Osteoblast (primary cell): ENCODE data around the gene ATRNL1. TPM values are rescaled to one million over a fixed set of nuclear protein-coding genes. Genes with fewer than 3 reads are reported as not detected.

Experiments
- DNase-seq: peaks from one replicate; pipeline ENCODE4 v3.0.0; 2011; ENCODE audit warnings: low spot score, mixed read lengths; ENCODE audit not compliant: insufficient read length; ENCODE audit errors: missing footprints
- H2AFZ ChIP-seq: 2 replicates; pipeline ENCODE4 v1.6.0; 2011; ENCODE audit warnings: mild to moderate bottlenecking, low read length
- H3K27ac ChIP-seq: 2 replicates; pipeline ENCODE4 v1.5.1; 2011; ENCODE audit warnings: mild to moderate bottlenecking, low read depth, low read length, moderate library complexity
- H3K27me3 ChIP-seq: 2 replicates; pipeline ENCODE4 v1.6.0; 2012; ENCODE audit warnings: mild to moderate bottlenecking, control low read depth, inconsistent platforms, low read length, moderate library complexity; ENCODE audit not compliant: insufficient read depth
- H3K36me3 ChIP-seq: 2 replicates; pipeline ENCODE4 v1.5.1; 2011; ENCODE audit warnings: mild to moderate bottlenecking, low read length, control low read depth, moderate library complexity; ENCODE audit not compliant: insufficient read depth
- H3K4me1 ChIP-seq: 2 replicates; pipeline ENCODE4 v1.5.1; 2011; ENCODE audit warnings: mild to moderate bottlenecking, low read length, control low read depth, moderate library complexity; ENCODE audit not compliant: insufficient read depth
- H3K4me2 ChIP-seq: 2 replicates; pipeline ENCODE4 v1.6.0; 2011; ENCODE audit warnings: mild to moderate bottlenecking, low read length; ENCODE audit not compliant: insufficient read depth
- H3K4me3 ChIP-seq: fragments of 200-600 bp; sonication (generic); 3 replicates; pipeline ENCODE4 v1.5.1; 2012; ENCODE audit warnings: mild to moderate bottlenecking, low read length, inconsistent platforms; ENCODE audit not compliant: insufficient read depth
- H3K79me2 ChIP-seq: 2 replicates; pipeline ENCODE4 v1.6.0; 2012; ENCODE audit warnings: mild to moderate bottlenecking, low read length, control low read depth, inconsistent platforms; ENCODE audit not compliant: insufficient read depth
- H3K9me3 ChIP-seq: 2 replicates; pipeline ENCODE4 v1.5.1; 2011; ENCODE audit warnings: low read depth, low read length, control low read depth
- H4K20me1 ChIP-seq: 2 replicates; pipeline ENCODE4 v1.6.0; 2012; ENCODE audit warnings: mild to moderate bottlenecking, low read length, control low read depth; ENCODE audit not compliant: insufficient read depth
- CTCF ChIP-seq: IDR thresholded peaks from 2 replicates; pipeline ENCODE4 v1.5.1; 2011; ENCODE audit warnings: mild to moderate bottlenecking, low read depth, low read length, moderate library complexity; ENCODE audit errors: extremely low read depth
- total RNA-seq: library from RNA; depleted of rRNA; stranded (reverse); fragments of >200 nt; gene quantifications from 2 replicates; pipeline ENCODE4 v1.2.3, GENCODE V29; 2012

The ATRNL1 gene
- total RNA-seq, 1 donor, result 1.4 TPM

GRCh38 chr10:115572740-115573455 lies 479.7 kb downstream of the ATRNL1 start:
- H4K20me1 ChIP-seq, result no peaks in the 10 kb centered on the region
- H2AFZ ChIP-seq, result no peak overlapping the region
- no peak overlapping the region for H3K27ac ChIP-seq
- no peaks in the 10 kb centered on the region for H3K79me2 ChIP-seq
- no peaks in the 10 kb centered on the region for H3K27me3 ChIP-seq
- DNase-seq, result no peak
- no peaks in the 10 kb centered on the region for H3K36me3 ChIP-seq
- no peaks in the 10 kb centered on the region for H3K9me3 ChIP-seq
- TF ChIP-seq CTCF, result no peak
- no peak overlapping the region for H3K4me3 ChIP-seq
- no peak overlapping the region for H3K4me2 ChIP-seq
- H3K4me1 ChIP-seq, result no peaks in the 10 kb centered on the region

- Histone ChIP-seq H3K27ac (no peak overlapping the region), H3K4me1 (no peaks in the 10 kb centered on the region), H3K4me2 (no peak overlapping the region), H3K79me2 (no peaks in the 10 kb centered on the region), H3K9me3 (no peaks in the 10 kb centered on the region), H4K20me1 (no peaks in the 10 kb centered on the region), H3K27me3 (no peaks in the 10 kb centered on the region), H3K36me3 (no peaks in the 10 kb centered on the region), H3K4me3 (no peak overlapping the region), H2AFZ (no peak overlapping the region)
- DNase-seq, result no peak
- TF ChIP-seq CTCF, result no peak
Measured at GRCh38 chr10:115580239-115580638, 487.1 kb downstream of the ATRNL1 start.

GRCh38 chr10:115593060-115593459 lies 499.9 kb downstream of the ATRNL1 start:
- Histone ChIP-seq H3K4me3 (no peak overlapping the region), H3K4me1 (no peaks in the 10 kb centered on the region), H3K79me2 (no peaks in the 10 kb centered on the region), H3K4me2 (no peak overlapping the region), H3K9me3 (no peaks in the 10 kb centered on the region), H3K36me3 (no peaks in the 10 kb centered on the region), H3K27me3 (no peaks in the 10 kb centered on the region), H2AFZ (no peak overlapping the region), H3K27ac (no peak overlapping the region), H4K20me1 (no peaks in the 10 kb centered on the region)
- TF ChIP-seq CTCF, result no peak
- DNase-seq, result no peak

GRCh38 chr10:115604627-115605026 lies 511.5 kb downstream of the ATRNL1 start:
- no peak overlapping the region for H3K4me3 ChIP-seq
- no peaks in the 10 kb centered on the region for H3K79me2 ChIP-seq
- TF ChIP-seq CTCF, result no peak
- H3K27ac ChIP-seq, result no peak overlapping the region
- H3K4me1 ChIP-seq, result no peaks in the 10 kb centered on the region
- DNase-seq, result no peak
- H2AFZ ChIP-seq, result no peak overlapping the region
- H3K27me3 ChIP-seq, result no peaks in the 10 kb centered on the region
- no peaks in the 10 kb centered on the region for H4K20me1 ChIP-seq
- H3K4me2 ChIP-seq, result no peak overlapping the region
- no peaks in the 10 kb centered on the region for H3K9me3 ChIP-seq
- no peaks in the 10 kb centered on the region for H3K36me3 ChIP-seq
